K562 (cell line): Measurements from ENCODE around the gene OR3A3. TPM values are rescaled to one million over a fixed set of nuclear protein-coding genes. Genes with fewer than 3 reads are reported as not detected.

Experiments
- ATAC-seq: fragments of 200-7000 bp; cut with Tn5 transposase; 3 replicates; pipeline ENCODE4 v1.9.1; 2020; ENCODE audit warnings: moderate library complexity
- BruUV-seq: library from RNA; stranded (reverse); fragments of 400-500 nt; replicated peaks from 2 replicates; lab custom pipeline; 2021; lab: Mats Ljungman, UMichigan
- CTCF ChIA-PET: fragments of 300-600 bp; formaldehyde crosslinking; extraction: SDS; loops from one replicate; lab custom pipeline; 2021; ENCODE audit warnings: low intra/inter-chr PET ratio; lab: Yijun Ruan, JAX
- POLR2A ChIA-PET: fragments of 300-600, 350-650 bp; sonication (Branson Sonifier 250); formaldehyde crosslinking; extraction: SDS; loops from one replicate; lab custom pipeline; 2021; ENCODE audit warnings: antibody characterized with exemption, inconsistent platforms; lab: Yijun Ruan, JAX
- DNase-seq, 4 experiments: peaks; one replicate each; pipeline versions ENCODE4 v3.0.0 to v3.0.0-alpha.2; 2011 to 2018; ENCODE audit warnings: low spot score in 3 of 4, mixed read lengths in 3 of 4; ENCODE audit errors: extremely low read depth in 1 of 4
- FAIRE-seq: peaks from 2 replicates; lab custom pipeline; 2011; peaks lifted over from hg19 to GRCh38; lab: Jason Lieb, UNC
- H2AFZ ChIP-seq: 2 replicates; pipeline ENCODE4 v1.6.0; 2011; ENCODE audit warnings: low read depth, low read length, control low read depth, inconsistent platforms
- H3K27ac ChIP-seq: fragments of 200-600 bp; 3 replicates; pipeline ENCODE4 v1.8.0; 2011; ENCODE audit warnings: low read depth, mild to moderate bottlenecking, control low read depth, inconsistent platforms, low read length, moderate library complexity, mixed read lengths; ENCODE audit errors: extremely low read depth
- H3K27me3 ChIP-seq, 2 experiments: fragments of 300-600 bp in 1 of 2; 2 replicates in 1 of 2; 3 replicates in 1 of 2; pipeline versions ENCODE4 v1.6.0 to v1.8.0; 2011; ENCODE audit warnings: inconsistent platforms in 2 of 2, low read length in 2 of 2, mild to moderate bottlenecking in 1 of 2, mixed read lengths in 1 of 2, moderate library complexity in 1 of 2; ENCODE audit not compliant: control insufficient read depth in 2 of 2, insufficient read depth in 2 of 2
- H3K36me3 ChIP-seq: fragments of 300-600 bp; 3 replicates; pipeline ENCODE4 v1.8.0; 2011; ENCODE audit warnings: mild to moderate bottlenecking, low read length, inconsistent platforms; ENCODE audit not compliant: control insufficient read depth, insufficient read depth
- H3K4me1 ChIP-seq, 2 experiments: fragments of 200-600 bp in 1 of 2; replicated peaks in 1 of 2; 2 replicates in 1 of 2; 3 replicates in 1 of 2; pipeline versions ENCODE4 v1.5.1 to v1.8.0; 2011; ENCODE audit warnings: inconsistent platforms in 2 of 2, low read length in 2 of 2, mild to moderate bottlenecking in 1 of 2, mixed read lengths in 1 of 2, moderate library complexity in 1 of 2; ENCODE audit not compliant: control insufficient read depth in 2 of 2, insufficient read depth in 2 of 2
- H3K4me2 ChIP-seq: 2 replicates; pipeline ENCODE4 v1.6.1; 2011; ENCODE audit warnings: low read length, control low read depth, inconsistent platforms, mixed read lengths; ENCODE audit not compliant: insufficient read depth
- H3K4me3 ChIP-seq: fragments of 200-600 bp; sonication (generic), shearing (Covaris generic); 2 replicates; pipeline ENCODE4 v1.5.1; 2016; ENCODE audit warnings: control low read depth, inconsistent platforms
- H3K79me2 ChIP-seq: fragments of 200-600 bp; 3 replicates; pipeline ENCODE4 v1.8.0; 2011; ENCODE audit warnings: low read length, inconsistent platforms; ENCODE audit not compliant: control insufficient read depth, insufficient read depth
- H3K9ac ChIP-seq, 2 experiments: 2 replicates each; pipeline versions ENCODE4 v1.6.0 to v1.6.1; 2011; ENCODE audit warnings: low read depth in 2 of 2, low read length in 2 of 2, control low read depth in 1 of 2, inconsistent platforms in 1 of 2, mild to moderate bottlenecking in 1 of 2, mixed read lengths in 1 of 2; ENCODE audit not compliant: insufficient read depth in 1 of 2
- H3K9me1 ChIP-seq: one replicate; pipeline ENCODE4 v1.6.0; 2011; ENCODE audit warnings: inconsistent platforms, mild to moderate bottlenecking, low read length, moderate library complexity; ENCODE audit not compliant: control insufficient read depth, insufficient read depth
- H3K9me3 ChIP-seq: replicated peaks from 2 replicates; pipeline ENCODE4 v1.5.1; 2011; ENCODE audit warnings: low read depth, low read length, inconsistent platforms; ENCODE audit not compliant: control insufficient read depth, insufficient read depth
- H4K20me1 ChIP-seq: replicated peaks from 2 replicates; pipeline ENCODE4 v1.6.1; 2011; ENCODE audit warnings: low read length, inconsistent platforms, mixed read lengths; ENCODE audit not compliant: control insufficient read depth, insufficient read depth
- CBX5 ChIP-seq: IDR thresholded peaks from 2 replicates; pipeline ENCODE4 v1.6.1; 2014; ENCODE audit warnings: low read depth, borderline replicate concordance
- HBP1 ChIP-seq: fragments of 450-650 bp; formaldehyde crosslinking; IDR thresholded peaks from 2 replicates; pipeline ENCODE4 v1.4.0; 2022; ENCODE audit warnings: missing genetic modification characterization
- KAT2B ChIP-seq: IDR thresholded peaks from one replicate; pipeline ENCODE4 v1.6.1; 2012; ENCODE audit warnings: low read depth, mild to moderate bottlenecking, control low read depth, inconsistent platforms, low read length, moderate library complexity
- NCOA6 ChIP-seq: fragments of 450-650 bp; IDR thresholded peaks from 2 replicates; pipeline ENCODE4 v1.6.1; 2017; ENCODE audit warnings: mild to moderate bottlenecking
- ZBTB5 ChIP-seq: fragments of 450-650 bp; IDR thresholded peaks from 2 replicates; pipeline ENCODE4 v1.6.1; 2017; ENCODE audit warnings: antibody characterized with exemption
- ZNF143 ChIP-seq: sonication (generic); formaldehyde crosslinking; IDR thresholded peaks from 2 replicates; pipeline ENCODE4 v1.9.0; 2022; ENCODE audit warnings: mild to moderate bottlenecking, missing genetic modification reagents
- WGBS: fragments of 100-300 bp; shearing (Covaris generic); methylation state at CpG from one replicate; pipeline ENCODE4 v1.1.6; 2016; ENCODE audit warnings: low coverage, mixed read lengths; ENCODE audit not compliant: insufficient coverage; ENCODE audit errors: missing lambda C conversion rate; 5-methylcytosine and 5-hydroxymethylcytosine counted together
- in situ Hi-C: fragments of 300-500 bp; cut with MboI; formaldehyde crosslinking; loops from 4 replicates; pipeline ENCODE4 v1.15.0; 2018; ENCODE audit warnings: inconsistent platforms, mixed read lengths
- intact Hi-C: fragments of 100-400 bp; cut with micrococcal nuclease; formaldehyde crosslinking; loops from 2 replicates; pipeline ENCODE4 v1.14.2; 2022
- polyA plus RNA-seq, 8 experiments: library from polyadenylated mRNA; depleted of rRNA in 4 of 8; stranded (reverse) in 5 of 8; unstranded in 3 of 8; fragments of >200 nt; fragmentation: Nextera tagmentation in 2 of 8; fragmentation: Illumina TruSeq in 1 of 8; extraction: Ambion mirVana in 2 of 8; extraction: Trizol in 1 of 8; gene quantifications; 2 replicates each; pipeline versions ENCODE4 v1.2.1 to v1.2.3, GENCODE V29; 2011 to 2014; ENCODE audit warnings: inconsistent platforms in 1 of 8, missing spikeins in 1 of 8
- total RNA-seq, 7 experiments: library from RNA; depleted of rRNA in 6 of 7; stranded (reverse); fragments of >200 nt in 6 of 7; fragmentation: Illumina TruSeq in 2 of 7; extraction: Trizol in 2 of 7; gene quantifications; 2 replicates each; pipeline versions ENCODE4 v1.2.1 to v1.2.3, GENCODE V29; 2011 to 2021; ENCODE audit warnings: low replicate concordance in 1 of 7

OR3A3 gene
- total and polyA plus RNA-seq, 9 of the 15 experiments (the other 6 are each of a cell fraction or from before 2014, with no cell fraction given), result not detected

GRCh38 chr17:3469529-3469928, 58.4 kb downstream of the OR3A3 start:
- DNase-seq, result no peak
- no peak overlapping the region for H3K4me2 ChIP-seq
- no peaks in the 10 kb centered on the region for H4K20me1 ChIP-seq
- H2AFZ ChIP-seq, result no peak overlapping the region
- H3K9me3 ChIP-seq, result no peaks in the 10 kb centered on the region
- peaks cover 12 to 13% of the 10 kb centered on the region in 2 experiments; a peak in 3 of 5 replicates for H3K27me3 ChIP-seq
- H3K27ac ChIP-seq, result no peak overlapping the region
- CTCF ChIA-PET, result no interaction called here
- H3K79me2 ChIP-seq, result no peaks in the 10 kb centered on the region
- no TSS peak for BruUV-seq
- POLR2A ChIA-PET, result no interaction called here
- no peak for ATAC-seq
- in situ Hi-C loops, result no loop called here
- no peaks in the 10 kb centered on the region for H3K9me1 ChIP-seq
- no peak for FAIRE-seq
- 0% methylated on average over 4 of the region's 5 CpGs for WGBS
- no peaks in the 10 kb centered on the region; a peak in 1 of 5 replicates for H3K4me1 ChIP-seq
- no peak for TF ChIP-seq ZNF143 (CRISPR knock-in tag)
- TF ChIP-seq CBX5, result no peak
- TF ChIP-seq NCOA6, result no peak
- TF ChIP-seq ZBTB5, result no peak
- TF ChIP-seq HBP1 (CRISPR knock-in tag), result no peak
- no peak for TF ChIP-seq KAT2B
- TF ChIP-seq, all 486 proteins: peak for 0
- H3K4me3 ChIP-seq, result no peak overlapping the region
- intact Hi-C loops, result no loop called here
- H3K9ac ChIP-seq, result no peak overlapping the region
- H3K36me3 ChIP-seq, result no peaks in the 10 kb centered on the region
